C1 segment of cervical spinal cord (tissue), 14 donors: ENCODE data around the gene OR52E2.

ENCODE experiments used
- DNase-seq, 14 donors: peaks; one replicate each; lab custom pipeline; 2025; lab: John Stamatoyannopoulos, UW

Gene OR52E2

GRCh38 chr11:5013012-5013411 is 46.4 kb downstream of the OR52E2 start:
- DNase-seq, result no peak

GRCh38 chr11:5011254-5011653 is 48.2 kb downstream of the OR52E2 start:
- no peak for DNase-seq
